GM19438 (cell line): Measurements from ENCODE around the gene OR11L1.
A peak's percentile ranks its signal among the peaks of the same experiment; 100 is the strongest.

Source experiments
- ATAC-seq: cut with Tn5 transposase; IDR thresholded peaks from one replicate; pipeline ENCODE4 v1.9.1; 2021; ENCODE audit warnings: low read depth; ENCODE audit not compliant: unreplicated experiment

The OR11L1 gene

GRCh38 chr1:247841796-247842195, at the start of gene OR11L1:
OR11L1 (minus strand) TSS chr1:247841896; CDS start chr1:247841896, 0 bp downstream.
- no peak for ATAC-seq

- no peak for ATAC-seq
These were observed 43.2 kb upstream of the OR11L1 start for GRCh38 chr1:247884797-247885413.

GRCh38 chr1:247883346-247883745, 41.6 kb upstream of the OR11L1 start:
- no peak for ATAC-seq

GRCh38 chr1:247865416-247865815, 23.7 kb upstream of the OR11L1 start:
- no peak for ATAC-seq

- ATAC-seq = no peak
These were observed 22.9 kb upstream of the OR11L1 start for GRCh38 chr1:247864644-247865043.

- no peak for ATAC-seq
These were observed 21.1 kb upstream of the OR11L1 start for GRCh38 chr1:247862756-247863155.

- no peak for ATAC-seq
These were observed 16.4 kb upstream of the OR11L1 start for GRCh38 chr1:247857985-247858619.

GRCh38 chr1:247857069-247857984, 15.6 kb upstream of the OR11L1 start, which contains the start of gene TRIM58:
TRIM58 (plus strand) TSS chr1:247857187; CDS start chr1:247857247, 60 bp downstream.
- ATAC-seq = peak; percentile 69

GRCh38 chr1:247855911-247856310, 14.2 kb upstream of the OR11L1 start:
- no peak for ATAC-seq

- ATAC-seq = no peak
These were observed 13.3 kb upstream of the OR11L1 start for GRCh38 chr1:247854899-247855545.

- no peak for ATAC-seq
These were observed 7.9 kb upstream of the OR11L1 start for GRCh38 chr1:247849616-247850015.

- ATAC-seq = no peak
These were observed 6.7 kb upstream of the OR11L1 start for GRCh38 chr1:247848346-247848745.

- no peak for ATAC-seq
These were observed 4.0 kb upstream of the OR11L1 start for GRCh38 chr1:247845693-247846017.

GRCh38 chr1:247845011-247845692, 3.5 kb upstream of the OR11L1 start:
- ATAC-seq = no peak

- no peak for ATAC-seq
These were observed 1.7 kb upstream of the OR11L1 start for GRCh38 chr1:247843411-247843810.

GRCh38 chr1:247840818-247841217, 878 bp downstream of the OR11L1 start:
- ATAC-seq = no peak

GRCh38 chr1:247833601-247834000, 8.1 kb downstream of the OR11L1 start:
- ATAC-seq = no peak

- ATAC-seq = no peak
These were observed 12.0 kb downstream of the OR11L1 start for GRCh38 chr1:247829656-247830055.

- ATAC-seq = no peak
These were observed 16.3 kb downstream of the OR11L1 start for GRCh38 chr1:247825362-247825761.

GRCh38 chr1:247824023-247824422, 17.7 kb downstream of the OR11L1 start, which contains the start of gene OR14A16:
OR14A16 (minus strand) TSS chr1:247824119; CDS start chr1:247815729, 8,390 bp downstream.
- ATAC-seq = no peak
